GM12872 (cell line): ENCODE results near the gene MKNK2.

Experiments used
- CTCF ChIP-seq: IDR thresholded peaks from 3 replicates; pipeline ENCODE4 v1.5.1; 2011; ENCODE audit warnings: low read depth, mild to moderate bottlenecking, low read length, moderate library complexity; ENCODE audit not compliant: insufficient read depth

Gene MKNK2

GRCh38 chr19:2076526-2076944 is 25.5 kb upstream of the MKNK2 start:
- TF ChIP-seq CTCF: no peak

- TF ChIP-seq CTCF: no peak
Measured at GRCh38 chr19:2072757-2073551, 21.9 kb upstream of the MKNK2 start.

GRCh38 chr19:2070986-2071673 is 20.1 kb upstream of the MKNK2 start:
- no peak for TF ChIP-seq CTCF

DNA sequence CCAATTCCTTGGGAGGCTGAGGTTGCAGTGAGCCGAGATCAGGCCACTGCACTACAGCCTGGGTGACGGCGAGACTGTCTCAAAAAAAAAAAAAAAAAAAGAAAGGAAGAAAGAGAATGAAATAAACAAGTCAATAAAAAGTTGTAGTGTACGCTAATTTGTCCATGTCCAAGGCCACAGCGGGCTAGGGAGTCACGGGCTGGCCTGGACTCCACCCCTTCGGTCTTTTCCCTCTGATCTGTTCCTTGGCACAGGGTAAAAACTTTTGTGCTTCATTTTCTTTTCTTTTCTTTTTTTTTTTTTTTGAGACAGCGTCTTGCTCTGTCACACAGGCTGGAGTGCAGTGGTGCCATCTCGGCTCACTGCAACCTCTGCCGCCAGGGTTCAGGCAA is 19.4 kb upstream of the MKNK2 start:
- no peak for TF ChIP-seq CTCF

GRCh38 chr19:2064788-2065524 is 13.9 kb upstream of the MKNK2 start:
- no peak for TF ChIP-seq CTCF

DNA sequence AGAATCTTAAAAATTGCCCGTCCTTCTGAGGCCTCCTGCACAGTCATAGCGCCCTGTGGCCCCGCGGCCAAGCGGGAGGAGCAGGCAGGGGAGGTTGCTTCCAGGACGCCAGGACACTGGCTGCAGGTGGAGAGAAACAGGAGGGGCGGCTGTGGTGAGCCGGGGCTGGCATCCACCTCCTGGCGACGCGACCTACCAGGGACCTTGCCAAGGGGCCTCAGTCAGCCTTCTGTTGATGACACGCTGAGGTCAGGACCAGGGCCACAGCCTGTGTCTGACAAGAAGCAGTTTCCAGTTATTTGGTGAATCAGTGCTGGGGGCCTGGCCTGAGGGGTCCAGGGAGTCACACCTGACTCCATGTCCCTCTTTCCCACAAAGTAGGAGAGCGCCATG is 13.3 kb upstream of the MKNK2 start:
- no peak for TF ChIP-seq CTCF

DNA sequence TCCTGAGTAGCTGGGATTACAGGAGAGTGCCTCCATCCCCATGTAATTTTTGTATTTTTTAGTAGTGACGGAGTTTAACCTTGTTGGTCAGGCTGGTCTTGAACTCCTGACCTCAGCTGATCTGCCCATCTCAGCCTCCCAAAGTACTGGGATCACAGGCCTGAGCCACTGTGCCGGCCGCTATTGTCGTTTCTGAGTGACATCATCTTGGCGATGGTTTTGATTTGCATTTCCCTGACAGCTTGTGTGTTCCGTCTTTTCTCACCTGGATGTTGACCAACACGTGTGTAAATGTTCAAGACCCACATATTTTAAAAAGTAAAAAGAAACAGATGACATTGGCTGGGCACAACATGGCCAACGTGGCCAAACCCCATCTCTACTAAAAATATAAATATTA is 12.8 kb upstream of the MKNK2 start:
- TF ChIP-seq CTCF: no peak
